HG02763 (cell line): ENCODE results near the gene ABTB2.
"Not testable (repeated sequence)": the region's sequence is repeated elsewhere in the genome, so short reads cannot be mapped to it uniquely, and the experiment has no call there.

ENCODE experiments used
- ATAC-seq: cut with Tn5 transposase; IDR thresholded peaks from one replicate; pipeline ENCODE4 v1.9.1; 2021; ENCODE audit warnings: mild to moderate bottlenecking, moderate library complexity; ENCODE audit not compliant: unreplicated experiment

Gene ABTB2

DNA sequence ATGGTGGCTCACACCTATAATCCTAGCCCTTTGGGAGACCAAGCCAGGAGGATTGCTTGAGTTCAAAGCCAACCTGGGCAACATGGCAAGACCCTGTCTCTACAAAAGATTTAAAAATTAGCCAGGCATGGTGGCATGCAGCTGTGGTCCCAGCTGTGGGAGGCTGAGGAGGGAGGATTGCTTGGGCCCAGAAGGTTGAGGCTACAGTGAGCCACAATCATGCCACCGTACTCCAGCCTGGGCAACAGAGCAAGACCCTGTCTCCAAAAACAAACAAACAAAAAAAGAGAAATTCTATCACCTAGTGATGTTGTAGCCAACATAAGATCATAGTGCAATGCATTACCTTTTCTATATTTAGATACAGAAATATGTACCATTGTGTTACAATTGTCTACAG lies 138.5 kb downstream of the ABTB2 start:
- no peak for ATAC-seq

DNA sequence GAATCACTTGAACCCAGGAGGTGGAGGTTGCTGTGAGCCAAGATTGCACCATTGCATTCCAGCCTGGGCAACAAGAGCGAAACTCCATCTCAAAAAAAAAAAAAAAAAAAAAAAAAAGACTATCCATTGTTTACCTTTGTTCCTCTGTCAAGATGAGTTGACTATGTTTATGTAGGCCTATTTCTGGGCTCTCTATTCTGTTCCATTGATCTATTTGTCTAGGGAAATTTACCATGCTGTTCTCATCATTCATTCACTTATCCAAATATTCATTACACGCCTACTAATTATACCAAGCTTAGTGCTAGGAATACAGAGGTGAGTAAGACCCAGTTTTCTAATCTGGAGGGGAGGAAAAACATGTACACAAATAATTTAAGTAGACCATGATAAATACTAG lies 139.1 kb downstream of the ABTB2 start:
- not testable (repeated sequence) for ATAC-seq

DNA sequence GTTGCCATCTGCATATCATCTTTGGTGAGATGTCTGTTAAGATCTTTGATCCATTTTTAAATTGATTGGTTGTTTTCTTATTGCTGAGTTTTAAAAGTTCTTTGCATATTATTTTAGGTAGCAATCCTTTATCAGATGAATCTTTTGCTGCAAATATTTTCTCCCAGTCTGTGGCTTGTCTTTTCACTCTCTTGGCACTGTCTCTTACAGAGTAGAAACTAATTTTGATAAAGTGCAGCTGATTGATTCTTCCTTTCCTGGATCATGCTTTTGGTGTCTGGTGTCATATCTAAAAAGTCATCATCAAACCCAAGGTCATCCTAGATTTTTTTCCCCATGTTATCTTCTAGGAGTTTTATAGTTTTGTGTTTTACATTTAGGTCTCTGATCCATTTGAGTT lies 139.7 kb downstream of the ABTB2 start:
- no peak for ATAC-seq

DNA sequence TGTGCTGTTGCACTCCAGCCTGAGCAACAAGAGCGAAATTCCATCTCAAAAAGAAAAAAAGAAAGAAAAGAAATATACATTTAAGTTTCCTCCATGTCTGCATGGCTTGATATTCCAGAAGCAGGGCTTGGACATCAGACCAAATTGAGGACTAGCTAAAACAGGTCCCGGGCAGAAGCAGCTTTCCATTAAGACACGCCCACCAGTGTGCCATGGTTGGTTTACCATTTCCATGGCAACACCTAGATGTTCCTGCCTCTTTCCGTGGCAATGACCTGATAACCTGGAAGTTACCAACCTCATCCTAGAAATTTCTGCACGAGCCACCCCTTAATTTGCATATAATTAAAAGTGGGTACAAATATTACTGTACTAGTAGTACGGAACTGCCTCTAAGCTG lies 141.1 kb downstream of the ABTB2 start:
- ATAC-seq, result no peak

DNA sequence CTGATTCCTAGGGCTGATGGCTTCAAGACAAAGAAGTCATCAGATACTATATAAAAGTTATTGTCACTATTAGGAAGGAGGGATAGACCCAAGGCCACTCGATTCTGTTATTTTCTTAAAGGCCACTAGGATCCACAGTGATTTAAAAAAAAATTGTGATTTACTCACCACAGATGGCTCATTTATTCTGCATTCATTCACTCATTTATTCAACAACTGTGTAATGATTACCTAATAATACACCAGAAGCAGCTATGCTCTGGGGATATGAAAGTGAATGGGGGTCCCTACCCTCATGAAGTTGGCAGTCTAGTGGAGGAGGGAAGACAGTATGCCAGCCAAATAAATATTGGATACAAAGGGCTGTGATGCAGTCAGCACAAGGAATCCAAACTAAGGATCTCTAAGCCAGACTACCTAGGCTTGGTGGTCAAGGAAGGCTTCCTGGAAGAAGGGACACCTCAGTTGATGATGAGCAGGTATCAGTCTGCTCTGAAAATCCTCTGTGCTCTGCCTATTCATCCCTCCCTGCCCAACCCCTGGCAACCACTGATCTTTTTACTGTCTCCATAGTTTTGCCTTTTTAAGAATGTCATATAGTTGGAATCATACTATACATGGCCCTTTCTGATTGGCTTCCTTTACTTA lies 141.9 kb downstream of the ABTB2 start:
- ATAC-seq, result no peak

DNA sequence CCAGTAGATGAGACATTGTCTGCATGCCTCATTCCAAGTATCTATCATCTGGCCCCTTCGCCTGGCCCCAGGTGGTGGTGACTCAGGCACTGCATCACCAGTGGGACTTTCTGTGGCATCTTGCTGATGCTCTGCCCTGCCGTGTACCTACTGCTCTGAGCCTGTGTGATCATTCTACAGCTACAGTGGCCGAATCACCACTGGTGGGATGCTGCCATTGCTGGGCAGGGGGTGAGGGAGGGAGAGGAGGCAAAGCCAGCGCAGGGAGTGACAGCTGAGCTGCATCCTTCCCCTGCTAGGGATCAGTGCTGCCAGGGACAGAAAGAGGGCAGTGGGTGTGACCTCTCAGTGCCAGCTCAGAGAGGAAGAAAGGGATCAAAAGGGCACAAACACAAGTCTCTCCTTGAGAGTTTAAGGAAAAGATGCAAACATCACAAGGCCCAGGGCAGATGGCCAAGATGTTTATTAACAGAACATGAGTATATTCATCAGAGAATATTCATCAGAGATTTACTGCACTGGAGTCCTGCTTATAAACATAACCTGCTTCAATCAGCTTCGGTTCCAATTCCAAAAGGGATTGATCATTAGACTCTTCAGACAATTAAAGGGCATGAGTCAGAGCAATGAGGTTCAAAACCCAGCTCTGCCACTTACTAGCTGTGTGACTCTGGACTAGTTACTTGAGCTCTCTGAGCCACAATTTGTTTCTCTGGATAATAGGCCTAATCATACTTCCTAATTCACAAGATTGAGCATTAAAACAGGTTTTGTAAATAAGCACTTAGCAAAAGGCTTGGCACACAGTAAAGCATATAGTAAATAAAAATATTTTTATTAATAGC lies 142.6 kb downstream of the ABTB2 start:
- ATAC-seq, result no peak

DNA sequence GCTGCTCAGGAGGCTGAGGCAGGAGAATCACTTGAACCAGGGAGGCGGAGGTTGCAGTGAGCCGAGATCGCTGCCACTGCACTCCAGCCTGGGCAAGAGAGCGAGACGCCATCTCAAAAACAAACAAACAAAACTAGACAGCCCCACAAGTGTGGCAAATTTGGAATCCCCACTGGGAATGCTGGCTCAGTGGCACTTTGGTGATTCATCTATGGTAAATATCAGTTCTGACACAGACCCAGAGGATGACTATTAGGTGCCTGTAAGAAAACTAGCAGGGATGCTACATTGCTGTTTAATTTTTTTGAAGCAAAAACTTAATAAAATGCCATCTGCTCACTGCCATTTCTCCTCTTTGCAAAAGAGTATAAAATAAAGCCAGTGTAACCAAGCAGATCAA lies 144.4 kb downstream of the ABTB2 start:
- ATAC-seq, result no peak

DNA sequence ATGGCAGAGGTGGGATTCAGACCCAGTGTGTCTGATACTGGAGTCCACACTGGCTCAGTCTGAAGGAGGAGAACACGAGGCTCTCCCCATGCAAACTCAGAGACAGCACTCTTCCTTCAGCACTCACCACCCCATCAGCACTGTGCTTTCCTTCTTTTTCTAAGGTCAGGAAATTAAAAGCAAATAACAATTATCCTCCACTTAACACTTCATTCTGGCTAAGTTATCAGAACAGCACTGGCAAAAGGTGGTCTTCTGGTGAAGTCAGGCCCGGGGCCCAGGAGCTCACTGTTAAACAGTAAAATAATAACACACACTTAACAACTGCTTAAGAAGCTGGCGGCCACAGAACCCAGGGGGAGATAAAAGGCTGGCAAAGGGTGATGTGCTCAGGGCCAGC lies 145.2 kb downstream of the ABTB2 start:
- ATAC-seq, result no peak

DNA sequence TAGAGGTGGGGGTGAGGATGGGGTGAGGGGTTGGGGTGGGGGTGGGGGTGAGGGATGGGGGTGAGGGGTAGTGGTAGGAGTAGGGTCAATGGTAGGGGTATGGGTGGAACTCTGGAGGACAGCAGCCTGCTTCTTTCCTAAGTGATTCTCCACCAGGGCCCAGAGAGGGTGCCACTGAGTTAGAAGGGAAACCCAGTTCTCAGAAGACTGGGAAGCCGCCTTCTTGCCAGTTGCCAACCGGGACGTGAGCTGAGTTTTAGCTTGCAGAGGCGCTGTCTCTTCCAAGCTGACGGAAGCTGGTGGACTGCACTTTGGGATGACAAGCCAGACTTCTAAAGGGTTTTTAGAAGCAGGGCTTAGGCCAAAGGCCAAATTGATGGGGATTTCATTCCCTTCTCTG lies 148.0 kb downstream of the ABTB2 start:
- no peak for ATAC-seq

DNA sequence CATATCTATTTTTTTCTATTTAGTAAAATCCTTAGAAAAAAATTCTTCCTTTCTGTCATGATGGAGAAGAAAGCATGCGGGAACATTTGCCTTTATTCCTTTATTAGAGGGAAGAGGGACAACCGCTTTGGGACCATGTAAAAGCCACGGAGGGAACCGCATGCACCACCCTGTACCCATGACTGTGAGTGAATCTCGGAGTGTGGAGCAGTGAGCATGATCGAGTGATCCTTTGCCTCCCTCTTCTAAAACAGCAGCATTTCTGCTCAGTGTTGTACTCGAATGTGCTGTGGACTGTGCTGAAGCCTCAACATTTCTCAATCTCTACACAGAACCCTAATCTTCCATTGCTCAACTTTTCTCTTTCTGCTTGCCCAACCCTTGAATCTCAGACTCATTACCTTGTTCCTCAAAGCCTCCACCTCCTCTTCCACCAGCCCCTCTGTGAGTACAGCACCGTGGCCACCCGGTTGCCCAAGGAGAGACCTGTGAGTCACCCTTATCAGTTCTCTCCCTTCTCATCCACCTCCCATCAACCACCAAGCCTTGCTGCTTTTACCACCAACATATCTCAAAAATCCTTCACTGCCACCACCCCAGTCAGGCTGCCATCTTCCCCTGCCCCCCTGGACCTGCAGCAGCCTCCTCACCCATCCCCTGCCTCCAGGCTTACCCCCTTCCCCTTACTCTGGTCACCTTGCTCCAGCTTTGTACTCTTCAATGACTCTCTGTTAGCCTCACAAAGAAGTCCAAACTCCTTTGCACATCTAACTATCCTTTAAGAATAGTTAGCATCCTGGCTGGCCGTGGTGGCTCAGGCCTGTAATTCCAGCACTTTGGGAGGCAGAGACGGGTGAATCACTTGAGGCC lies 149.3 kb downstream of the ABTB2 start:
- ATAC-seq, result no peak

DNA sequence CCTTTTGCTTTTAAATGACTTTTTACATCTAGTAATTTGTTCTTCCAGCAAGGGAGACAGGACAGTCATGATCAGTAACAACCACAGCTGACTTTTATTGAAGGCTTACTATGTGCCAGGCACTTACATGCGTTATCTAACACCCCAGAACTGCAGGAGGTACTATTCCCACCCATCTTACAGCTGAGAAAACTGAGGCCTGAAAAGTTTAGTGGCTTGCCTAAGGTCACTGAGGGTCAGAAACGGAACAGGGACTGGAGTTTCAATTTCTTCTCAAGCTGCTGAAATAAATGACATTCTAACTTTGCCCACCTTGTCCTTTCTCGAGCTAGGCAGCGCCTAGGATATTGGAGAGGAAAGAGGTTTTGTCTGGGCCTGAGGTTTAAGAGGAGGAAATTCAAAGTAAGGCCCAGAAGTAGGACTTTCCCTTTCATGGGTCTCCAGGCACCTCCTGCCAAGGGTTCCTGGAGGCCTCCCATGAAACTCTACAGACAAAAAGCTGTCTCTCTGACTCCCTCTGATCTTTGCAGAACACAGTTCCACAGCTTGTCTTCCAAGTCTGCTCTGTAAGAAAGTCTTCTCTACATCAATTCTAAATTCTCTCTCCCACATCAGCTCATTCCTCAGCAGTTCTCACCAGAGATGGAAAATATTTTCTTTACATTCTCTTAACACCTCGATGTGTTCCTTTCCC lies 150.2 kb downstream of the ABTB2 start:
- ATAC-seq, result no peak

DNA sequence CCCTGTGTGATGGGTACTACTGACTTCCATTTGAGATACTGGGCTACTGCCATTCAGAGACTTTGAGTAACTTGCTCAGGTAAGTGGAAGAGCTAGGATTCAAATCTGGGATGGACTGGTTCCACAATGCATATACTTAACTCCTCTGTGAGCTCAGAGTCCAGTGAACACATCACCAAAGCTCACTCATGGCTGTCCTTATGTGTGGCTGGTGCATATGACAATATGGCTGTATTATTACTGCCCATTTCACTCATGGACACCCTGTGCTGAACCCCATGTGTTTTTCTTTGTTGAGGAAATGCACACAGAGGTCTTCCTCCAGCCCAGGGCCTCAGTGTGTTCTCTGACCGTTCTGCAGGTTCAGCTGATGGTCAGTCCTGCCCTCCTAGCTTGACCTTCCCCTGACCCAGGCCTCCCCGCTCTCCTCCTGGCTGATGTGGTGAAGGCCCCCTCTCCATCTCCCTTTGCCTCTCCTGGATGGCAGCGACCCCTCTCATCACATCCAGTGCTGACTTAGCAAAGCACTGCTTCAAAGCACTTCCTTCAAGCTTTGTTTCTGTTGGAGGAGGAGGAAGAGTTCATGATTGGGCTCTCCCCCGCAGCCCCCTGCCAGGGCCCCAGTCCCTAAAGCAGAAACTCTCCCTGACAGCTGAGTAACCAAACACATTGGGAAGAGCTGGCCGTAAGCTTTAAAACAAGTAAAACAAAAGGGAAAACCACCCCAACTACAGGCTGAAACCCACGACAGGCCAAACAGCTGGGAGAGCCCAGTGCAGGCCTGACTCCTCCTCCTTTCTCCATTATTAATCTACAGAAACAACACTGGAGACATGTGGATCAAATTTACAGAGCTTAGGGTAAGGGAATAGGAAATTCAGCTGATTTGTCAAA lies 151.2 kb downstream of the ABTB2 start:
- ATAC-seq, result no peak

DNA sequence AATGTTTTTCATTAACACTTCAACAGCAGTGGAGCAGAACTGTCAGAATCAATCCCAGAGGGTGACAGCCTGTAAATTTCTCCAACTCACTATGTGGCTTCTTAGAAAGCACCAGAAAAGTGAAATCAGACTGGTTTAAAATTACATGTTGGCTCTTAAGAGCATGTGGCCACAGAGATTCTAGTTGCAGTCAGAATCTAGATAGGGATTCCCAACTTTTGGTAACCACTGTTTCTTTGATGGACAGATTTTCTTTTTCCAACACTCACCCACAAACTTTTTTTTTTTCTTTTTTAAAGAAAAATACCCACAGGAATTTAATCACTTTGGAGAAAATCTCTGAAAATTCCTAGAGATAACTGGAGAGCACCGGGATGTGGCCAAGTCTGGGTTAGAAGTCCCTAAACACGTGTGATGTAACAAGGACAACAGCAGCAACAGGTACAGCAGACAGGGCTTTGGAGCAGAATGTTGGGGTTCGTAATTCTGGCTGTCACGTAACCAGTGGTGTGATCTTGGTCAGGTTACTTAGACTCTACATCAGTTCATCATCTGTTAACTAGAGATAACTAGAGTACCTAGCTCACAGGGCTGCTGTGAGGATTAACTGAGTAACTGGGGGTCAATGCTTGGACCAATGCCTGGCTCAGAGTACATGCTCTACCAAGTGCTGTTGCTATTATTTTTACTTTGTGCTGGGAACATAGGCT lies 152.3 kb downstream of the ABTB2 start:
- no peak for ATAC-seq

DNA sequence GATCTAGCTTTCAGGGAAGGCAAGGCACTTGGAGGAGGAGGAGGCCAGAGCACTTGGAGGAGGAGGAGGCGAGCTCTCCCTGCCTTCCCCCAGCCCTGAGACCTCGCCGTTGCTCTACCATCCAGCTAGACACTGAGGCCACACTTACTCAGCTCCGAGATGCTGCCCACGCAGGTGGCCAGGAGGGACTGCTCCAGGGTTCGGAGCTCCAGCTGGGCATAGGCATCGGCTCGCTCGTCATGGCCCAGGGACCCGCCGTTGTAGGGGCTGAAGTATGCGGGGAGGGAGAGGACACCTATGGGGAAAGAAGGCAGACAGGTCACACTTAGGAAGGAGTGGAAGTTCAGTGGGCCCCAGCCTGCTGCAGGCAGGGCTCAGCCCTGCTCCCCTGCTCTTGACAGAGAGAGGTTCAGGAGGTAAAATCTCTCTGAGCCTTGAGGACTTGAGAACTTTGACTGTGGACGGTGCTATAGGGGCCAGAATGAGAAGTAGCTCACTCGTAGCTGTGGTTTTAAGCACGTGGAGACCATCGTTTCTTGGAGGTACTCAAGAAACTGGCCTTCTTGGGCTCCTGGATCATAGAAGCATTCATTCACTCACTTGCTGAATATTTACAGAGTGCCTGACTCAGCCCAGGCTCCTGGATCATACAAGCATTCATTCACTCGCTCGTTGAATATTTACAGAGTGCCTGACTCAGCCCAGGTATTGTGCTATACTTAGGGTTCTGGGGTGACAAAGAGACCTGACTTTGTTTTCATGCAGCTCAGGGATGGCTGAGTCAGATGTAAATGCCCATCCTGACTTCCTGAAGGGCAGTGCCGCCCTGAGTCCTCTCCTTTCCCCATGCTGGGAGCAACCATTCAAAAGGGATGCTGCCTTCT lies 153.2 kb downstream of the ABTB2 start:
- ATAC-seq, result no peak

DNA sequence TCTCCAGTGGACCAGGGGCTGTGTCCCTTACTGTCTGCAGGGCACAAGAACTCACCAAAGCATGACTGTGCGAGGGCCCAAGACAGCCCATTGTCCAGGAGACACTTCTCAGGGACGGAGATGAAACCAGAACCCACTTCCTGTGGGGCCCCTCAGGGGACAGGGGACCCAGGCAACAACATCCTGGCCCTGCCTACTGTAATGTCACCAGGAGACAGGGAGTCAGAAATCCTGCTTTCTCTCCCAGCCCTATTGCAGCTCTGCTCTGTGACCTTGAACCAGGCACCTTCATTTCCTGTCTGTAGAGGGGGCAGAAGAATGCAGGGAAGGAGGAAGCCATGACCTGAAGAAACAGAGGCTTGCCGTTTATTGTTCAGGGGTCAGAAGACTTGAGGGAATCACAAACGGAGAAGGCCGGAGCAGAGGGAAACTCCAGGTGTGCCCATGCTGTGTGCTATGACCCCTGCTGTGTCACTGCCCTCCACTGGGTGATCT lies 154.4 kb downstream of the ABTB2 start:
- no peak for ATAC-seq

DNA sequence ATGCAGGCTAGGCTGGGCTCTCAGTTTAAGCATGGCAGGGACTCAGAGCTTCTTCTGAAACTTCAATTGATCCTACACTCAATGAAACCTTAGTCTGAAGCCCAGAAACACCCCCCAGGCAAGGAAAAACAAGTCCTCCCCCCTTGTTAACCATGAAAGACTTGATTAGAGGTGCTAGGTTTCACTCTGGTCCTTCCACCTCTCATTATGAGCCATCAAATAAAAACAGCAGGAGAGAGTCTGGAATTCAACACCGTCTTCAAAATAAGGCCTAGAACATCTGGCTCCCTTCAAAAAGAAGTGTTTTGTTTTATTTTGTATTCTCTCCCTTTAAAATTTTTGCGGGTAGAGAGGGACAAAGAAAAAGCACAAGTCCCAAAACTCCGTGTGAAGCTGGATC lies 156.7 kb downstream of the ABTB2 start:
- ATAC-seq, result no peak

DNA sequence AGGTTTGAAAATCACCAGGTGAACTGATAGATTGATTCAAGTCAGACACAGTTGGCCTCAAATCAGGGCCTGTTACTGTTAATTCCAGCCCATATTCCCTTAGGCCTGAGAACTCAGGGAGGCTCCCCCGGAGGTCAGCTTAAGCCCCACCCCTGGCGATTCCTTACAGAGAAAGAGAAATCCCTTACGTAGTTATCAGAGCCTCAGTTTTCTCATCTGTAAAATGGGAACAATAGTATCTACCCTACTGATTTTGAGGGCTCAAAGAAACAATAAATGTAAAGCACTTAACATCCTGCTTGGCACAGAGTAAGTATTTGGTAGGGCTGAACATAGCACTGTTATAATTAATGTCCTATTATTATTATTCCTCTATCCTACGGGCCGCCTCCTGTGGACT lies 158.3 kb downstream of the ABTB2 start:
- no peak for ATAC-seq

DNA sequence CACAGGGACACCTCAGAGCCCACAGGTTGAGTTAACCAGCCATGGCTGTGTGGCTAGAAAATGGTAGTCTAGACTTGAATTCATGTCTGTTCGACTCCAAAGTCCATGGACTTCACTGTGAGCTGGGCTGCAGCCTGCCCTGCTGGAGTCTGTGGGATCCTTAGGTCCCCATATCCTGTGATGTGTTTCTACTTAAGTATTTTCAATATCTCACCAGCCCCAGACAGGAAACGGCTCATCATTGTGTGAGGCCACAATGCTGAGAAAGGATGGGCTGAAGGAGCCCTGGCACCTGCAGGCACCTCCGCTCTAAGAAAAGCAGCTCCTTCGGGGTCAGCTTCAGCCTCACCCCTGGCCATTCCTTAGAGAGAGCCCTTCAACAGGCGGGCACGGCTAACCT lies 159.3 kb downstream of the ABTB2 start:
- ATAC-seq, result no peak
